RWPE1 (cell line): ENCODE measurements around the gene CHD3.
"Not testable (repeated sequence)": the region's sequence is repeated elsewhere in the genome, so short reads cannot be mapped to it uniquely, and the experiment has no call there.

Experiments used
- CTCF ChIA-PET: fragments of 350-600 bp; sonication (Branson Sonifier 250); formaldehyde crosslinking; extraction: SDS; loops from one replicate; lab custom pipeline; 2021; lab: Yijun Ruan, JAX
- POLR2A ChIA-PET: fragments of 400-600 bp; formaldehyde crosslinking; extraction: SDS; loops from one replicate; lab custom pipeline; 2020; ENCODE audit warnings: antibody characterized with exemption; ENCODE audit not compliant: low non-redundant PET; lab: Yijun Ruan, JAX
- DNase-seq: peaks from one replicate; pipeline ENCODE4 v3.0.0; 2012; ENCODE audit warnings: low spot score
- H3K27ac ChIP-seq: fragments of 450-650 bp; 2 replicates; pipeline ENCODE4 v1.5.1; 2017
- CTCF ChIP-seq: fragments of 450-650 bp; conservative IDR thresholded peaks from 2 replicates; pipeline ENCODE4 v1.5.1; 2017; ENCODE audit warnings: low read depth, mild to moderate bottlenecking

Gene CHD3

GRCh38 chr17:7945651-7946050 lies 57.1 kb downstream of the CHD3 start:
- POLR2A ChIA-PET = no interaction called here

GRCh38 chr17:7946441-7946840 lies 57.9 kb downstream of the CHD3 start:
- TF ChIP-seq CTCF = no peak
- no peak for DNase-seq
- ChIA-PET CTCF (no interaction called here), POLR2A (interaction anchor here (0.6 kb wide), 1 partner anchor 12 kb away, joined by 4 read pairs; no protein-coding TSS in a partner anchor)
- no peak overlapping the region for H3K27ac ChIP-seq

More at GRCh38 chr17:7945651-7946050, 57.1 kb downstream of the CHD3 start:
- TF ChIP-seq CTCF = no peak
- CTCF ChIA-PET = no interaction called here
- H3K27ac ChIP-seq = no peak overlapping the region
- no peak for DNase-seq

- POLR2A ChIA-PET = no interaction called here
- CTCF ChIA-PET = interaction anchor here (0.7 to 1.2 kb wide), 4 partner anchors 12 to 1077 kb away, joined by 3 to 5 read pairs (median 4); no protein-coding TSS in a partner anchor
- TF ChIP-seq CTCF = no peak
- no peak overlapping the region for H3K27ac ChIP-seq
- no peak for DNase-seq
Measured at GRCh38 chr17:7947651-7948050, 59.1 kb downstream of the CHD3 start.

GRCh38 chr17:7950578-7950977 lies 62.0 kb downstream of the CHD3 start:
- CTCF ChIA-PET = no interaction called here
- POLR2A ChIA-PET = no interaction called here
- TF ChIP-seq CTCF = no peak
- H3K27ac ChIP-seq = no peak overlapping the region
- DNase-seq = no peak

DNA sequence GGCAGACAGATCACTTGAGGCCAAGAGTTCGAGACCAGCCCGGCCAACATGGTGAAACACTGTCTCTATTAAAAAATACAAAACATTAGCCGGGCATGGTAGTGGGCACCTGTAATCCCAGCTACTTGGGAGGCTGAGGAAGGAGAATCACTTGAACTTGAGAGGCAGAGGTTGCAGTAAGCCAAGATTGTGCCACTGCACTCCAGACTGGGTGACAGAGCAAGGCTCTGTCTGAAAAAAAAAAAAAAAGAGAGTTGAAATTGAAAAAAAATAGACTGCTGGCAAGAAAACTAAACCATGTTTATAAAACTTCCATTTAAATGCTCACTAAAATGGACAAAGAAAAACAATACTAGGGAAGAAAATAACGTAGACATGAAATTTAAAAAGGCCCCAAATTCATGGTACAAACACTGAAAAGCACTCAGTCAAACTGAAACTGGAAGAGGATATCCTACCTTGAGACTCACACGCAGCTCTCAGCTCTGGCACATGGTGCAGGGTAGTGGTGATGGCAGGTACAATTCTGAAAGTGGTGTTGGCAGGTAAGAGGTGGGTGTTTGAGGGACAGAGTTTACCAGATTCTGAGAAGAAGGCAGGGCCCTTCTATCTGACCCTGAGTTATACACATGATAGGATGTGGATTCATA lies 62.7 kb downstream of the CHD3 start:
- TF ChIP-seq CTCF = no peak
- no peak overlapping the region for H3K27ac ChIP-seq
- ChIA-PET POLR2A (no interaction called here), CTCF (no interaction called here)
- no peak for DNase-seq

GRCh38 chr17:7953266-7953665 lies 64.7 kb downstream of the CHD3 start:
- H3K27ac ChIP-seq, DNase-seq, POLR2A ChIA-PET: not testable (repeated sequence)
- CTCF ChIA-PET = interaction anchor here (0.6 to 1.2 kb wide), 3 partner anchors 37 to 104 kb away, joined by 3 to 5 read pairs (median 5); no protein-coding TSS in a partner anchor

DNA sequence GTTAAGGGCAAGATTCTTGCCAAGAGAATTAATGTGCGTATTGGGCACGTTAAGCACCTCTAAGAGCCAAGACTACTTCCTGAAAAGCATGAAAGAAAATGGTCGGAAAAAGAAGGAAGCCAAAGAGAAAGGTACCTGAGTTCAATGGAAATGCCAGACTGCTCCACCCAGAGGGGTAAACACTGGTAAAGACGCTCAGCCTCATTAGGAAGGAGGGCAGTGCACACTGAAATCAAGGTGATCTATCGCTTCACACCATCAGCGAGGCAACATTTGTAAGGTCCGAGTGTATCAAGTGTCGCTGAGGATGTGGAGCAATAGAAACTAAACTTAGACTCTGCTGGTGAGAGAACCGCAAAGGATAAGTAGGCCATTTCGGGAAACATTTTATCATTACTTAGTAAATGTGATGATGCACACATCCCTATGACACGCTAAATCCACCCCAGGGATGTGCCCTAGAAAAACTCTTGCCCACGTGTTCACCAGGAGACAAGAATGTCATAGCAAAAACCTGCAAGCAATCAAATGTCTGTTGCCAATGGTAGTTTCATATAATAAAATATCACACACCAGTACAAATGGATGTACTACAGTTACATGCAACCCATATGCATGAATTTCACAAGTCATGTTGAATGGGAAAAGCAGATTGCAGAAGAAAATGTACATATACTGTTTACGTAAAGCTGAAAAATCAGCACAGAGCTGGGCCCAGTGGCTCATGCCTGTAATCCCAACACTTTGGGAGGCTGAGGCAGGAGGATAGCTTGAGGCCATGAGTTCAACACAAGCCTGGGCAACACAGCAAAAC lies 67.0 kb downstream of the CHD3 start:
- H3K27ac ChIP-seq = no peak overlapping the region
- DNase-seq = no peak
- CTCF ChIA-PET = interaction anchor here (0.6 kb wide), 1 partner anchor 35 kb away, joined by 5 read pairs; no protein-coding TSS in a partner anchor
- POLR2A ChIA-PET = no interaction called here
- TF ChIP-seq CTCF = no peak
